Heart left ventricle (tissue), 13 donors: ENCODE measurements around the gene WWOX.

Source experiments
- CTCF ChIP-seq, 12 donors: fragments of 200-600 bp; sonication (generic) in 4 of 12; IDR thresholded peaks; one replicate each; pipeline versions ENCODE4 v1.5.0 to v1.8.0; 2018 to 2022; ENCODE audit warnings: antibody characterized with exemption in 12 of 12, mild to moderate bottlenecking in 5 of 12
- POLR2A ChIP-seq, 2 donors: fragments of 450-650 bp; IDR thresholded peaks; one replicate each; pipeline ENCODE4 v1.6.1; 2017; ENCODE audit warnings: antibody characterized with exemption in 2 of 2, mild to moderate bottlenecking in 2 of 2, moderate library complexity in 2 of 2
- donor health status: ischemic (EF 13 %, LVEDD 7.1; RV severe dilation, severe dysfunction).
- donor health status: DM: no; HTN: yes; CAD: no.
- donor health status: DM: no; HTN: no; CAD: no.
- donor health status: ischemic (EF 25% LVEDD 6.9; RV normal size, moderate dysfunction).
- donor health status: ischemic (EF 25% LVEDD 5.7; RV mildly dilated, moderate dysfunction).
- donor health status: ischemic (EF 35%, LVEDD 5.7; RV mildly dilated, moderate dysfunction).
- donor health status: nonischemic (EF 11% LVEDD 7.7; RV severe dilation, severe dysfunction).
- donor health status: DM: yes; HTN: yes; CAD: no.
- donor health status: PGD.
- donor health status: ischemic (EF 29% LVEDD 5.4; RV normal size, mild dysfunction).
- donor health status: nonischemic (EF 23%, LVEDD 6.1; RV moderate dilation, normal function).

GRCh38 chr16:78102122-78102660, 2.7 kb downstream of the WWOX start:
- TF ChIP-seq CTCF (IDR thresholded peaks at IDR 0.05) = no peak
- no peak for TF ChIP-seq POLR2A (IDR thresholded peaks at IDR 0.05)
